Stimulated activated CD4-positive, alpha-beta T cell treated with anti-CD3 and anti-CD28 coated beads, TNF-alpha, amount 100 ng/mL, for 4 hours (primary cell): ENCODE results near the gene SYCP2.
A peak's percentile ranks its signal among the peaks of the same experiment; 100 is the strongest.

ENCODE experiments used
- DNase-seq, 3 experiments: peaks; one replicate each; pipeline ENCODE4 v3.0.0-alpha.2; 2020; ENCODE audit warnings: low read depth in 3 of 3

Gene SYCP2

DNA sequence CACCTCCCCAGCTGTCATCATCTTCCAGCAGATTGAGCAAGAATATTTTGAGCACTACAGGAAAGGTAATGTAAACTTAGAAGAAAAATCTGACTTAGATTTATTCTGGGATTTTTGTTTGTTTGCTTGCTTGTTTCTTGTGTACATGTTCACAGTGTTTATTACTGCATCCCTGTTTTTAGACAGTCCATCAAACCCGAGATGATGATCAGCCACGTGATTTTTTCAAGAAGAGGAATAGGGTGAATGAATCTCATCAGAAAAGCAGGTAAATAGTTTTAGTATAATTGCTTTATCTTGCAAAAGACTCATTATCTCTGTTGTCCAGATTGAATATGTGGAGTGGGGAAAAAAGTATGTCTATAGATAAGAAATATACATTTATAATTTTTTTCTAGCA is 8.8 kb upstream of the SYCP2 start:
- DNase-seq: no peak

DNA sequence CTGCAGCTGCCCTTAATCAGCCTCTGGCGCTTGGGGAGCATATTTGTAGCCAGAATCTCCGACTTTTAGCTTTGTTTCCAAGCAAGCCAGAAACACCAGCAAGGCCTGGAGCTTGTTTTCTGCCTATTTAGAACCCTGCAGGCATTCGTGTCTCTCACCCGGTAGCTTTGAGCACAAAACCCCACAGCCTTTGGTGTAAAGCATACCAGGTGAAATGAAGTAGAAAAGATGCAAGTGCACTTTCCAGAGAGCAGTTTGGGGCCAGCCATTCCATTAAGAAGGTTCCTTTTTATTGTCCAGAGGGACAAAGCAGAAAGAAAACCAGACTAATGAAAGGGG is 7.5 kb upstream of the SYCP2 start:
- DNase-seq: no peak

GRCh38 chr20:59940129-59940955 is 6.9 kb upstream of the SYCP2 start, which contains the start of the genes FAM217B and PPP1R3D:
Gene FAM217B (plus strand): TSS chr20:59940389. CDS start chr20:59943944, 3,555 bp downstream.
Gene PPP1R3D (minus strand): TSS chr20:59940305. CDS start chr20:59939931, 374 bp downstream.
- DNase-seq: peak; percentile 71 to 82 (median 78)

DNA sequence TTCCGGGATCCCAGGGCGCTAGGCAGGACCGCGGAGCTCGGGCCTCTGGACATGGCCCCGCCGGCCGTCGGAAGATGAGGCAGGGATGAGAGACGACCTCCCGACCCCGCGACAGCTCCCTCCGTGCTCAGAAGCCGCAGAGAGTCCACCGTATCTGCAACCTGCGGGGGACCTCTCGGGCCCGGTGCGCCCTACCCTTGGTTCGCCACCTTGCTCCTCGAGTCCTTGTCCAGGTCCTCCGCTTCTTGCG is 6.4 kb upstream of the SYCP2 start:
- no peak for DNase-seq

GRCh38 chr20:59939052-59939878 is 5.8 kb upstream of the SYCP2 start:
- no peak for DNase-seq

DNA sequence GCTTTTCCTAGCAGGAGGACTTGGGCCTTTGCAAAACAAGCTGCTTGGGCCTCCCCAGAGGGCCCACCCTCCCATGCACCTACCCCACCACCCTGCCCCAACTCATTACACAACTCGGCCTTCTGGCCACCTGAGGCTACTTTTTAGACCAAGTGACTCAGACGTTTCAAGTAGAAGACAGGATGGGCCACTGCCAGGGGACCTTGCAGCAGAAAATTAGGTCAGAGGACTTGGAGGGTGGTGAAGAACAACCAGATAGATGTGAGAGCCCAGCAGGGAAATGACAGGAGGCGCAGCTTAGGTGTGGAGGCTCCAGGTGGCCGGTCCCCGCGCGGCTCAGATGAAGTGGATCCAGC is 5.2 kb upstream of the SYCP2 start:
- no peak for DNase-seq

GRCh38 chr20:59938221-59938620 is 4.8 kb upstream of the SYCP2 start:
- DNase-seq: no peak

DNA sequence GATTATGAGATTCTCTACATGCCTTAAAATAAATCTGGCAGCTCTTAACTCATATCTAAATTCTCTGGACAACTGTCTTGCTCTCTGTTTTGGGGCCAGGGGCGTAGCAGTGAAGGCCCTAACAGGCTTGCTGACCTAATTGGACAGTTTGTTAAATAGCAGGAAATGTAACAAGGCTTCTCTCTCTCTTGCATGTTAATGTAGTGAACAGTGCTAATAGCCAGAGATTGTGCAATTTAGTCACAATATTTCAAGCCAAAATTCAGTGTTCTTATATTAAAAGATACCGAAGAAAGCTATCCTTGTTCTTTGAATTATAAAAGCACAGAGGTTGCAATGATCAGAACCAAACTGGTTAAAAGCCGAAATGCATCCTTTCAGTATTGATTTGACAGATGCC is 3.7 kb upstream of the SYCP2 start:
- DNase-seq: no peak

DNA sequence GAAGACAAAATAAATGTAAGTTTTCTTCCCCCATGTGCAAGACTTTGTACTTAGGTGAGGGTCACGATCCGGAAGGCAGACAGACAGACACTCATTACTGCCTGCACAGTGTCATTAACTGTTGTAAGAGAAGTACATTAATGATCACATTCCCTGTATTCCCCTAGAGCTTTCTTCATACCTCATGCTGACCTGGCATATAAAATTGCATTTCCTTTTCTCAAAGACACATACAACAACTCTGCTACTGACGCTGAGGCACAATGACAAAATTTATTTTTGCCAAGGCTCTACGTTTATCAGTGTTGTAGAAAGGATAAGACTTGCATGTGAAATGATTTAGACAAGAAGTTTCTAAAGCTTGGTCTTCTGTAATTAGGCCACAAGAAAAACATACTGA is 3.0 kb upstream of the SYCP2 start:
- DNase-seq: no peak

DNA sequence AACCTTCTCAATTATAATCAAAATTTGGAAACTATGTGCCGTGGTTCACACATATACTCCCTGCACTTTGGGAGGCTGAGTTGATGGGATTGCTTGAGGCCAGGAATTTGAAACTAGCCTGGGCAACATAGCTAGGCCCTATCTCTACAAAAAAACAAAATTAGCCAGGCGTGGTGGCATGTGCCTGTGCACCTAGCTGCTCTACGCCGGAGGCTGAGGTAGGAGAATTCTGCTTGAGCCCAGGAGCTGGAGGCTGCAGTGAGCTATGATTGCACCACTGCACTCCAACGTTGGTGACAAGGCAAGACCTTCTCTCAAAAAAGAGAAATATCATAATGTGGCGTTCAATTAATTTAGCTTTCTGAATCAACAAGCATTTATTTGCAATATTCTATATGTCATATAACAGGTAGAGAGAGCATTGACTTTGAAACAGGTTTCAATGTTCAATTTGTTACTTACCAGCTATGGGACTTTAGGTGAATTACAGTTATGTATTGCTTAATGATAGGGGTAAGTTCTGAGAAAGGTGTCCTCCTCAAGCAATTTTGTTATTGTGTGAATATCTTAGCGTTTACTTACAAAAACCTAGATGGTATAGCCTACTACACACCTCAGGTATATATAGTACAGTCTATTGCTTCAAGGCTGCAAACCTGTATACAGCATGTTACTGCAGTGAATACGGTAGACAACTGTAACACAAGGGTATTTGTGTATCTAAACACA is 2.2 kb upstream of the SYCP2 start:
- no peak for DNase-seq

DNA sequence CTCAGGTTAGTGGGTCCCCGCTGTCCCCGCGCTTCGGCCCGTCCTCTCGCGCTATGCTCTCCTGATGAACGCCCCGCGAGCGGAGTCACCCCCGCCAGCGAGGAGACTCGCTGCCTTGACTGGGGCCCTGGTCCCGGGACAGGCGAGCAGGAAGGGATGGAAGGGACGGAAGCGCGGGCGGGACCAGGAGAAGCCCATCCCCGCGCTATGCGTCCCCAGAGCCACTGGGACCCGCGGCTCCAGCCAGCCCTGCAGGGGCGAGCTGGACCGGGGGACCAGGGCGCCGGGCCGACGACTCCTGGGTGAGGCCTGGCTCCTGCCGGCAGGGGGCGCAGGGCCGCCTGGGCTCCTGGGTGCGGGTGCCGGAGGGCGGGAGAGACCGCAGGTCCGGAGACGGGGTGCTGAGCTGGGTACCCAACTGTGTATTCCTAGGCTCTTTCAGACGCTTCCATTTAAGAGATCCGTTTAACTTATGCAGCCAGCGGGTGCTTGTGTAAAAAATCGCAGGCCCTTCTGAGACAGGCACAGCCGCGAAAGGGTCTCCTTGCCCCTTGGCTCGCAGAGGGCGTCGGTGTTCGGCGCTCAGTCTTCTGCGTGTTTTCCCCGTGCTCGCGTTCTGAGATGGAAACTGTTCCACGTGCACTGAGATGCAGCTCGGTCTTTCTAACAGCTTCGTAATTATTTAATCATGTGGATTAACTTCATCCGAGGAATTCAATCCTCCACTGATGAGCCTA is 580 bp upstream of the SYCP2 start:
- peak; percentile 64 to 75 (median 66) for DNase-seq

- no peak for DNase-seq
Observed at GRCh38 chr20:59932616-59933295, 681 bp downstream of the SYCP2 start.

DNA sequence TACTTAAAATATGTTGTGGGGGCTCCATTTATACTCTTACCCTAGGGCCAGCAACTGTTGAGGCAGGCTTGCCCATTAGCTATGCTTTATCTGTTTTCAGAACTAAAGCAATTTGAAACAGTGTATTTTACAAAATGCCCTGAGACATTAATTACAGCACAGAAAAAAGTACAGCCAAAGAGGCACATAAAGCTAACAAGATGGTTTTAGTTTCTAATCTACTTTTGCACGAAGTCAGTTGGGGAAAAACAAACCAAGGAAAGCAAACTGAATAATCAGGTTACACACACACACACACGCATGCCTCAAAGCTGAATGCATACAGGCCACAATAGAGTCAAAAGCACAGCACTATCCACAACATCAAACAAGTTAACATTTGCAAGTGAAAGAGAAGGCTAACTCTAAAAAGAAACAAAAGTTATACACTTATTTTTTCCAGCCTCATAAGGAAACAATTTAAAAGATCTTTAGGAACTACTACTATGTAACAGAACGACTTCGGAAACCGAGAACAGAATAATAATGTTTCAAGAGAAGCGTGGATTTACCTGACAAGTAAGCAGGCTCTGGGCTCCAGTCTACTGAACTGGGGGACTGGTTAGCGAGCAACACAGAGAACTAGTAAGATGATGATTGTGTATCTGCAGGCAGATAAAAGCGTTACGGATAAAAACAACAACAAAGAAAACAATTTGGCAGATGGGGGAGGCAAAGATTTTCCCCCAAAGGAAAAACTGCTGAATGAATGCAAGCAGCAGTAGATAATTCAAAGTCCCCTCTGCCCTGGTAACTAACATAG is 1.7 kb downstream of the SYCP2 start:
- no peak for DNase-seq

DNA sequence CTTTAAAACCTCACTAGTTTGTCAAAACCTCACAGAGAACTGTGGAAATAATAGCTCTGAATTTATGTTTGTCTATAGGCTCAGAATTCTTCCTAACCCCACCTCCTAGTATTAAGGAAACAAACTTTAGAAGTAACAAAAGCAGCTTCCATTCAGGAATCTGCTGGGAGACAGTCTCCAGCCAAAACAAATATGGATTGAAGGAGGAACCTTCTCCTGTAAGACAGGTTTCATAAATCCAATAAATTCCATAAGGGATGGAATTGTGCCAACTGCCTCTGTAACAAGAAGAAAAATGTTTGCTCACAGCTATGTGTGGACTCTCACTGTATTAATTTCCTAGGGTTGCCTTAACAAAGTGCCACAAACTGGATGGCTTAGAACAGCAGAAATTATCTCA is 7.5 kb downstream of the SYCP2 start:
- DNase-seq: no peak

- DNase-seq: no peak
Observed at GRCh38 chr20:59925359-59925758, 8.1 kb downstream of the SYCP2 start.

- no peak for DNase-seq
Observed at GRCh38 chr20:59923514-59923913, 9.9 kb downstream of the SYCP2 start.

GRCh38 chr20:59920944-59921343 is 12.5 kb downstream of the SYCP2 start:
- DNase-seq: no peak

- DNase-seq: no peak
Observed at GRCh38 chr20:59912609-59913008, 20.8 kb downstream of the SYCP2 start.

DNA sequence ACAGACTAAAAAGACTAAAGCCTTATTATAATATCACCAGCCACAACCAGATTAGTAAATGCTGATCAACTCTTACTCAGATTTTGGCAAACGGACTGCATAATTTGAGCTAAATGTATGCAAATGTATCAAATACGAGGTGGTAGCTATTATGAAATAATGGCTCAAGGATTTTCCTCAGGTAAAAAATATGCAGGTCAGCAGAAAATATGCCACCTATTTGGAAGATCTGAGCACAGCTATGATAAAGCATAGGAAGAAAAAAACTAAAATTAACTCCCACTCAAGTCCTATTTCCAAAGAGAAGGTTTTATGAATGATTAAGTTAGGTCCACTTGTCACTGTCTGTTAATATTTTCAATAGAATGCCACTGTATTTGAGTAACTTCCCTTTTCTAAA is 22.4 kb downstream of the SYCP2 start:
- DNase-seq: no peak

DNA sequence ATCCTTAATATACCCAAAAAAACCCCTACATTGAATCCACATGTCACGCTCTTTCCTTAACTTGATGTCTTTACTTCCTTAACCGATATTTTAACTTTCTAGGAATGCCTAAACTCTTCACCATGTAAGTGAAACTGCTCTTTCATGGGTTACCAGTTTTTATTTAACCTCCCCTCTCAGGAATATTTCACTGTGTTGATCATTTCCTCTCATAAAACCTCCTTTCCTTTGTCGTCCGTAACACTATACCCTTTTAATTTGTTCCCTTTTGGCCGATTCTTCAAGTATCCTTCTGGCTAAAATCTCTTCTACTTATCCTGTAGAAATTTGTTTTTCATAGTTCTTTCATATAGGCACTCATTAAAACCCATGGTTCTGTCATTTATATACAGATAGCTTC is 24.6 kb downstream of the SYCP2 start:
- DNase-seq: no peak

- DNase-seq: no peak
Observed at GRCh38 chr20:59903621-59904020, 29.8 kb downstream of the SYCP2 start.
